GM12873 (cell line): ENCODE results near the gene ZSWIM1.

Experiments used
- CTCF ChIP-seq: IDR thresholded peaks from 2 replicates; pipeline ENCODE4 v1.5.1; 2012; ENCODE audit warnings: low read depth, mild to moderate bottlenecking, moderate library complexity, low read length, control low read depth; ENCODE audit not compliant: insufficient read depth; ENCODE audit errors: missing control alignments

The ZSWIM1 gene

GRCh38 chr20:45911486-45912343 is 30.7 kb downstream of the ZSWIM1 start, which contains the start of gene PLTP:
TSS of gene PLTP (minus strand) at chr20:45912155. CDS start at chr20:45911452, 703 bp downstream.
- no peak for TF ChIP-seq CTCF

- TF ChIP-seq CTCF: no peak
Measured at GRCh38 chr20:45912344-45912682, 31.3 kb downstream of the ZSWIM1 start.

GRCh38 chr20:45913116-45913515 is 32.1 kb downstream of the ZSWIM1 start:
- TF ChIP-seq CTCF: no peak

- TF ChIP-seq CTCF: no peak
Measured at GRCh38 chr20:45917790-45918141, 36.7 kb downstream of the ZSWIM1 start.

GRCh38 chr20:45918182-45918737 is 37.2 kb downstream of the ZSWIM1 start:
- no peak for TF ChIP-seq CTCF

GRCh38 chr20:45918779-45919537 is 37.9 kb downstream of the ZSWIM1 start:
- no peak for TF ChIP-seq CTCF
